AG09309 (cell line): ENCODE data around the gene HPX.
"Not testable (repeated sequence)": the region's sequence is repeated elsewhere in the genome, so short reads cannot be mapped to it uniquely, and the experiment has no call there.

ENCODE experiments used
- DNase-seq: peaks from one replicate; pipeline ENCODE4 v3.0.0-alpha.2; 2010; ENCODE audit warnings: low read depth
- H3K4me3 ChIP-seq: 2 replicates; pipeline ENCODE4 v1.5.1; 2011; ENCODE audit warnings: mild to moderate bottlenecking, low read depth, low read length, moderate library complexity; ENCODE audit not compliant: control insufficient read depth
- CTCF ChIP-seq: IDR thresholded peaks from 2 replicates; pipeline ENCODE4 v1.5.1; 2011; ENCODE audit warnings: mild to moderate bottlenecking, low read depth, low read length, inconsistent platforms; ENCODE audit not compliant: insufficient read depth, control insufficient read depth; ENCODE audit errors: missing control alignments

HPX gene

GRCh38 chr11:6395470-6396060 is 45.2 kb downstream of the HPX start:
- TF ChIP-seq CTCF, result no peak
- no peak overlapping the region for H3K4me3 ChIP-seq
- DNase-seq, result no peak

- DNase-seq, result no peak
- H3K4me3 ChIP-seq, result no peak overlapping the region
- TF ChIP-seq CTCF, result no peak
These were observed 46.7 kb downstream of the HPX start for GRCh38 chr11:6393989-6394670.

GRCh38 chr11:6392251-6392650 is 48.5 kb downstream of the HPX start:
- not testable (repeated sequence) for DNase-seq, H3K4me3 ChIP-seq

GRCh38 chr11:6391537-6392134 is 49.2 kb downstream of the HPX start:
- no peak overlapping the region; the same call in 1 of the 2 replicates for H3K4me3 ChIP-seq
- no peak for DNase-seq
- no peak for TF ChIP-seq CTCF

GRCh38 chr11:6390718-6391469 is 49.9 kb downstream of the HPX start:
- no peak for DNase-seq

GRCh38 chr11:6389905-6390717 is 50.7 kb downstream of the HPX start, which contains the start of gene SMPD1:
Gene SMPD1, plus strand, starts transcription at chr11:6390474. Its CDS starts 125 bp downstream, at chr11:6390599.
- TF ChIP-seq CTCF, result no peak
- DNase-seq, result no peak
- H3K4me3 ChIP-seq, result peak within 1 kb of the TSS; percentile 76

More at GRCh38 chr11:6390718-6391469, 49.9 kb downstream of the HPX start:
- TF ChIP-seq CTCF, result no peak
- H3K4me3 ChIP-seq, result peak overlapping the region; percentile 76
